ENCODE results near the gene BLTP1. TPM values are rescaled to one million over a fixed set of nuclear protein-coding genes. Genes with fewer than 3 reads are reported as not detected.

Gene BLTP1
- total RNA-seq, 2 experiments from 2014 or later, result 52.5 to 58.5 TPM

Other genes starting within 250 kb of the BLTP1 start
- under 1 TPM; 0.34 to 0.55 TPM for gene TRPC3, start 200.3 kb upstream of the BLTP1 start, total RNA-seq
- not detected for gene ADAD1, start 226.7 kb downstream of the BLTP1 start, total RNA-seq

Measured in activated naive CD8-positive, alpha-beta T cell treated with anti-CD3 and anti-CD28 coated beads, Interleukin-2, amount 10 ng/mL, durations not matched to agents 7 days and 5 days (primary cell).